GM21529 (cell line): ENCODE data around the gene BRD1.

Source experiments
- ATAC-seq: cut with Tn5 transposase; IDR thresholded peaks from one replicate; pipeline ENCODE4 v1.9.1; 2021; ENCODE audit not compliant: unreplicated experiment

The BRD1 gene

GRCh38 chr22:49803737-49804375, 23.8 kb downstream of the BRD1 start:
- no peak for ATAC-seq

- ATAC-seq, result no peak
These were observed 24.5 kb downstream of the BRD1 start for GRCh38 chr22:49803134-49803533.

- ATAC-seq, result no peak
These were observed 26.1 kb downstream of the BRD1 start for GRCh38 chr22:49801391-49802060.

GRCh38 chr22:49800408-49801238, 27.1 kb downstream of the BRD1 start:
- no peak for ATAC-seq

GRCh38 chr22:49799431-49800075, 28.1 kb downstream of the BRD1 start:
- no peak for ATAC-seq

GRCh38 chr22:49798486-49799151, 29.1 kb downstream of the BRD1 start:
- ATAC-seq, result no peak

GRCh38 chr22:49797706-49798105, 30.0 kb downstream of the BRD1 start:
- no peak for ATAC-seq

GRCh38 chr22:49796596-49797270, 30.9 kb downstream of the BRD1 start:
- ATAC-seq, result no peak

GRCh38 chr22:49795521-49795920, 32.2 kb downstream of the BRD1 start:
- no peak for ATAC-seq

- no peak for ATAC-seq
These were observed 33.8 kb downstream of the BRD1 start for GRCh38 chr22:49793871-49794270.

GRCh38 chr22:49793296-49793695, 34.4 kb downstream of the BRD1 start:
- ATAC-seq, result no peak

GRCh38 chr22:49792107-49792506, 35.6 kb downstream of the BRD1 start:
- ATAC-seq, result no peak

- no peak for ATAC-seq
These were observed 36.0 kb downstream of the BRD1 start for GRCh38 chr22:49791682-49792081.

- no peak for ATAC-seq
These were observed 36.8 kb downstream of the BRD1 start for GRCh38 chr22:49790912-49791311.

- ATAC-seq, result no peak
These were observed 38.2 kb downstream of the BRD1 start for GRCh38 chr22:49789289-49790141.

GRCh38 chr22:49788504-49788903, 39.2 kb downstream of the BRD1 start:
- no peak for ATAC-seq

- no peak for ATAC-seq
These were observed 39.8 kb downstream of the BRD1 start for GRCh38 chr22:49787861-49788260.

- ATAC-seq, result no peak
These were observed 40.5 kb downstream of the BRD1 start for GRCh38 chr22:49786976-49787706.
